GM12892 (cell line): ENCODE results near the gene TFEB.

Experiments
- POLR2A ChIP-seq: IDR thresholded peaks from 2 replicates; pipeline ENCODE4 v1.6.1; 2011; ENCODE audit warnings: low read depth, low read length, control low read depth
- POLR2AphosphoS5 ChIP-seq: IDR thresholded peaks from 2 replicates; pipeline ENCODE4 v1.6.1; 2011; ENCODE audit warnings: low read depth, low read length, control low read depth

GRCh38 chr6:41677124-41677921 lies 58.1 kb downstream of the TFEB start:
- TF ChIP-seq POLR2A, result no peak
- no peak for TF ChIP-seq POLR2AphosphoS5
